Measurements from ENCODE around the gene DUOXA2.
A peak's percentile ranks its signal among the peaks of the same experiment; 100 is the strongest.

The DUOXA2 gene

GRCh38 chr15:45115312-45115820, 1.2 kb downstream of the DUOXA2 start:
- Mint-ChIP-seq H3K9me3 (no peaks in the 10 kb centered on the region), H3K4me1 (peaks cover 30% of the 10 kb centered on the region), H3K36me3 (ENCODE audit: insufficient read depth) (no peaks in the 10 kb centered on the region), H3K27me3 (peaks cover 91% of the 10 kb centered on the region), H3K27ac (ENCODE audit: low read depth) (no peak overlapping the region), H3K4me3 (no peak overlapping the region)
- no peak for ATAC-seq (replicated peaks; ENCODE audit: extremely low read depth, poor library complexity, severe bottlenecking)
- no peak for DNase-seq (ENCODE audit: low spot score in 2 of 2)

DNA sequence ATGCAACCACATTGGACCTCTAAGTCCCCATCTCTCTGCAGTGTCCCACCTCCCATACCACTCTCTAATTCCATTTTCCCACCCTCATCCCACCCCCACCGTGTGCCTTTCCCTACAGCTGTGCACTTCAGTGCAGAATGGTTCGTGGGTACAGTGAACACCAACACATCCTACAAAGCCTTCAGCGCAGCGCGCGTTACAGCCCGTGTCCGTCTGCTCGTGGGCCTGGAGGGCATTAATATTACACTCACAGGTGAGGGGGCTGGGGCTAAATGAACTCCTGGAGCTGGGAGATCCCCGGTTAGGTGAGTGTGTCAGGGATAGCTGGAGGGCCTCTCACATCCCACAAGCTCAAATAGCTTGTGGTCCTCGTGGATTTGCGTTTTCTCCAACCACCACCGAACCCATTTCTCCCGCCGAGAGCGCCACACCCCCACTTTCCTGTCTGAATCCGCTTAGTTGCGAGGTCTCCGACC, 1.9 kb downstream of the DUOXA2 start:
- ATAC-seq (replicated peaks; ENCODE audit: extremely low read depth, poor library complexity, severe bottlenecking) (no peak), DNase-seq (ENCODE audit: low spot score in 2 of 2) (no peak)
- Mint-ChIP-seq H3K27me3 (peaks cover 94% of the 10 kb centered on the region), H3K4me3 (peak overlapping the region; percentile 56), H3K27ac (ENCODE audit: low read depth) (no peak overlapping the region), H3K4me1 (peaks cover 30% of the 10 kb centered on the region), H3K9me3 (no peaks in the 10 kb centered on the region), H3K36me3 (ENCODE audit: insufficient read depth) (no peaks in the 10 kb centered on the region)

- peaks cover 99% of the 10 kb centered on the region for H3K27me3 Mint-ChIP-seq
- no peaks in the 10 kb centered on the region for H3K36me3 Mint-ChIP-seq (ENCODE audit: insufficient read depth)
- no peak for ATAC-seq (replicated peaks; ENCODE audit: extremely low read depth, poor library complexity, severe bottlenecking)
- no peaks in the 10 kb centered on the region for H3K9me3 Mint-ChIP-seq
- no peak for DNase-seq (ENCODE audit: low spot score in 2 of 2)
- no peak overlapping the region for H3K27ac Mint-ChIP-seq (ENCODE audit: low read depth)
- peaks cover 30% of the 10 kb centered on the region for H3K4me1 Mint-ChIP-seq
- H3K4me3 Mint-ChIP-seq: peak overlapping the region; percentile 65
These were observed 2.6 kb downstream of the DUOXA2 start for GRCh38 chr15:45116482-45117307.

DNA sequence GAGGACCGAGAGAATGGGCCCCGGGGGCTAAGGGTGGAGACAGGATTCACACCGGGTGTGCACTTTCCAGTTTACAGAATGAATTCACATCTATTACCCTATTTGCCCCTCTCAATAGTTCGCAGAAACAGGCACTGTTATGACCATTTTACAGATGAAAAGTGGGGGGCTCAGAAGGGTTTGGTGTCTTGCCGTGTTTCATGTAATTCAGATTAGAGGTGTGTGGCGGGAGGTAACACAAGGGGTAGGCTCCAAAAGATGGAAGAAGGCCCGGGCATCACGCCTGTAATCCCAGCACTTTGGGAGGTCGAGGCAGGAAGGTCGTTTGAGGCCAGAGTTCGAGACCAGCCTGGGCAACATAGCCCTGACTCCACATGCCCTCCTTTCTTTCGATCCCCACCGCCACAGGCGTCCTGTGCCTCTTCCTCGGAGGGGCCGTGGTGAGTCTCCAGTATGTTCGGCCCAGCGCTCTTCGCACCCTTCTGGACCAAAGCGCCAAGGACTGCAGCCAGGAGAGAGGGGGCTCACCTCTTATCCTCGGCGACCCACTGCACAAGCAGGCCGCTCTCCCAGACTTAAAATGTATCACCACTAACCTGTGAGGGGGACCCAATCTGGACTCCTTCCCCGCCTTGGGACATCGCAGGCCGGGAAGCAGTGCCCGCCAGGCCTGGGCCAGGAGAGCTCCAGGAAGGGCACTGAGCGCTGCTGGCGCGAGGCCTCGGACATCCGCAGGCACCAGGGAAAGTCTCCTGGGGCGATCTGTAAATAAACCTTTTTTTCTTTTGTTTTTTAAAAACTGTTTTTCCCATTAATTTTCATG, 3.4 kb downstream of the DUOXA2 start:
- Mint-ChIP-seq H3K4me1 (peaks cover 23% of the 10 kb centered on the region), H3K27me3 (peaks cover 96% of the 10 kb centered on the region), H3K27ac (ENCODE audit: low read depth) (no peak overlapping the region), H3K4me3 (peak overlapping the region; percentile 65), H3K36me3 (ENCODE audit: insufficient read depth) (no peaks in the 10 kb centered on the region), H3K9me3 (no peaks in the 10 kb centered on the region)
- DNase-seq (ENCODE audit: low spot score in 2 of 2) (no peak), ATAC-seq (replicated peaks; ENCODE audit: extremely low read depth, poor library complexity, severe bottlenecking) (peak; percentile 4)

DNA sequence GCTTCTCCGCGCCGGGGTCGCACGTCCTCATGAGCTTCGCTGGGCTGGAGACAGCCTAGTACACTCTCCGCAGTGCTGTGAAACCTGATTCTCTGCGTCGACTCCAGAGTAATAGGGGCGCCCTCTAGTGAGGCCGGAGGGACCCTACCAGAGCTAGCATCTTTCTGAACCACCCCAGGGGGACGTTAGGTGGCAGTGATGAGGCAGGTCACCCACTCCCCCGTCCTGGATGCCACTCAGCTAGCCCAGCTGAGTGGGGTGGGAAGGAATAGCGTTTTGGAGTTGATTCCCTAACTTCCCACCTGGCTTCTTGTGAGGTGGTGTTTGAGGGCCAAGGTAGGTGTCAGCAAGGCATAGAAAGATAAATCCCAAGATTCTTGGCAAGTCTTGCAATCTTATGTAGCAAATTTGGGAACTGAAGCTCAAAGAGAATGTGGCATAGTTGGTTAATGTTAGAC, 4.0 kb downstream of the DUOXA2 start:
- H3K9me3 Mint-ChIP-seq: no peaks in the 10 kb centered on the region
- H3K27ac Mint-ChIP-seq (ENCODE audit: low read depth): no peak overlapping the region
- peak overlapping the region; percentile 65 for H3K4me3 Mint-ChIP-seq
- peak; percentile 98 for ATAC-seq (replicated peaks; ENCODE audit: extremely low read depth, poor library complexity, severe bottlenecking)
- H3K27me3 Mint-ChIP-seq: peaks cover 96% of the 10 kb centered on the region
- peak; percentile 69 to 74 for DNase-seq (ENCODE audit: low spot score in 2 of 2)
- no peaks in the 10 kb centered on the region for H3K36me3 Mint-ChIP-seq (ENCODE audit: insufficient read depth)
- H3K4me1 Mint-ChIP-seq: peaks cover 23% of the 10 kb centered on the region

GRCh38 chr15:45118996-45119395, 4.9 kb downstream of the DUOXA2 start:
- no peak for ATAC-seq (replicated peaks; ENCODE audit: extremely low read depth, poor library complexity, severe bottlenecking)
- Mint-ChIP-seq H3K4me3 (no peak overlapping the region), H3K4me1 (peaks cover 18% of the 10 kb centered on the region), H3K27me3 (peaks cover 91% of the 10 kb centered on the region), H3K27ac (ENCODE audit: low read depth) (no peak overlapping the region), H3K9me3 (no peaks in the 10 kb centered on the region), H3K36me3 (ENCODE audit: insufficient read depth) (no peaks in the 10 kb centered on the region)
- DNase-seq (ENCODE audit: low spot score in 2 of 2): no peak

DNA sequence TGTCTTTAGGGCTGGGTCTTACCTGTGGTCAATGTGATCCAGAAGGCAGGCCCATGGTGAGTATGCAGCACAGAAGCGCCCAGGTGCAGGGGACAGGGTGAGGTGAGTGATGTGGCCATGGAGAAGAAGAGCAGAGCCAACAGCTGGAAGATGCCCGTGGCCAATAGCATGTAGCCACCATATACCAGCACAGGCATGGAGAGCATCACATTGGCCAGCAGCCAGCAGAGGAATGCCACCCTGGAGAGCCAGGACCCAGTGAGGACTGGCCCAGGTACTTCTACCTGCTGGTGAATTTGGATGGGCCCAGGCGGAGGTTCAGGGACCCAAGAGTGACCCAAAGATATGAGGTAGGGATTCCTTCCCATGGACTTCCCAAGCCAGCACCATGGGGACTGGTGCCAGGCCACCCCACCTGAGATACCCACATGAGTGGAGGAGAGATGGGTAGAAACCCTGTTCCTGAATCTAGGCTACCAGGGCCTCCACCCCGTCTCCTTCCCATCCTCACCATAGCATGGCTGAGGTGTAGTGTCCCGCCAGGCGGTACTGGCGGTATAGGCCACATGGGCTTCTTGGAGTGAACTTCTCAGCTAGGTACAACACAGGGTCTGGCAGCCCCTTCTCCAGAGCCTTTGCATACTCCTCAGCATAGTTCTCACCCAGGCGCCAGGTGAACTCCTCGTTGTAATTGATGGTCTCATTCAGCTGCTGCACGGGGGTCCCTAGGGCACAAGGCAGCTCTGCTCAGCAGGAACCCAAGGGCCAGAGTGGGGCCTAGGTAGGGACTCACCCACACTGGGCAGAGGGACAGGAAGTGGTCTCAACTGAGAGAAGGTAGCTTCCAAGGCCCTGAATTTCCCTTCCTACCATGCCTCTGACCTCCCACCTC, 6.2 kb downstream of the DUOXA2 start:
- Mint-ChIP-seq H3K4me3 (no peak overlapping the region), H3K4me1 (peaks cover 16% of the 10 kb centered on the region), H3K27ac (ENCODE audit: low read depth) (no peak overlapping the region), H3K36me3 (ENCODE audit: insufficient read depth) (no peaks in the 10 kb centered on the region), H3K9me3 (no peaks in the 10 kb centered on the region), H3K27me3 (peaks cover 86% of the 10 kb centered on the region)
- DNase-seq (ENCODE audit: low spot score in 2 of 2) (no peak), ATAC-seq (replicated peaks; ENCODE audit: extremely low read depth, poor library complexity, severe bottlenecking) (no peak)

GRCh38 chr15:45121020-45121419, 6.9 kb downstream of the DUOXA2 start:
- peaks cover 86% of the 10 kb centered on the region for H3K27me3 Mint-ChIP-seq
- H3K4me3 Mint-ChIP-seq: no peak overlapping the region

DNA sequence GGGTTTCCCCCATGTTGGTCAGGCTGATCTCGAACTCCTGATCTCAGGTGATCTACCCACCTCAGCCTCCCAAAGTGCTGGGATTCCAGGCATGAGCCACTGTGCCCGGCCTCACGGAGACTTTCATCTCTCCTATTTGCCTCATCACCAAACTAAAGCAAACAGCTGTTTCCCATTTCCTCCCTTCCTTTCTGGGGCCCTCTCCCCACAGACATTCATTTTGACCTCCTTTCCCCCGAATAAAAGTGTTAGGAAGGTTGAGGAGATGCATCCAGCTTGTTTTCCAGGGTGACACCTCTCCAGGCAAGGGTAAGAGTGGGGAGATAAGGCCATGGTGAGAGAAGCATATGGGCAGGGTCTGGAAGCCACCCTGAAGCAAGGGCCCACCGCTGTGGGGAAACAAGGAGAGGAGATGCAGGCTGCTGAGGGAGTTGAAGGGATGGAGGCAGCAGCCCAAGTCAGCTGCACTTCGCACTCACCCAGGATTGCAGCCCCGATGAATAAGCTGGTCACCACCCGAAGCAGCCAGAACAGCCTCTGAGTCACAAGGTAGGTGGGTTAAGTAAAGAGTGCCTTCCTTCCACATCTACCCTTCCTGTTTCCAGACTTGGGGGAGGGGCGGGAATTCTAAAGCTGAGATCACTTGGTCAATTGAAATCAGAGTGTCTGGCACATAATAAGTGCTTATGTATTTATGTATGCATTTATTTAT, 7.7 kb downstream of the DUOXA2 start:
- no peak for DNase-seq (ENCODE audit: low spot score in 2 of 2)
- peaks cover 85% of the 10 kb centered on the region for H3K27me3 Mint-ChIP-seq
- H3K27ac Mint-ChIP-seq (ENCODE audit: low read depth): no peak overlapping the region
- no peak for ATAC-seq (replicated peaks; ENCODE audit: extremely low read depth, poor library complexity, severe bottlenecking)
- no peaks in the 10 kb centered on the region for H3K36me3 Mint-ChIP-seq (ENCODE audit: insufficient read depth)
- peaks cover 12% of the 10 kb centered on the region for H3K4me1 Mint-ChIP-seq
- no peak overlapping the region for H3K4me3 Mint-ChIP-seq
- H3K9me3 Mint-ChIP-seq: no peaks in the 10 kb centered on the region

More at GRCh38 chr15:45121020-45121419, 6.9 kb downstream of the DUOXA2 start:
- H3K36me3 Mint-ChIP-seq (ENCODE audit: insufficient read depth): no peaks in the 10 kb centered on the region
- no peak overlapping the region for H3K27ac Mint-ChIP-seq (ENCODE audit: low read depth)
- ATAC-seq (replicated peaks; ENCODE audit: extremely low read depth, poor library complexity, severe bottlenecking) (no peak), DNase-seq (ENCODE audit: low spot score in 2 of 2) (no peak)
- peaks cover 16% of the 10 kb centered on the region for H3K4me1 Mint-ChIP-seq
- H3K9me3 Mint-ChIP-seq: no peaks in the 10 kb centered on the region

DNA sequence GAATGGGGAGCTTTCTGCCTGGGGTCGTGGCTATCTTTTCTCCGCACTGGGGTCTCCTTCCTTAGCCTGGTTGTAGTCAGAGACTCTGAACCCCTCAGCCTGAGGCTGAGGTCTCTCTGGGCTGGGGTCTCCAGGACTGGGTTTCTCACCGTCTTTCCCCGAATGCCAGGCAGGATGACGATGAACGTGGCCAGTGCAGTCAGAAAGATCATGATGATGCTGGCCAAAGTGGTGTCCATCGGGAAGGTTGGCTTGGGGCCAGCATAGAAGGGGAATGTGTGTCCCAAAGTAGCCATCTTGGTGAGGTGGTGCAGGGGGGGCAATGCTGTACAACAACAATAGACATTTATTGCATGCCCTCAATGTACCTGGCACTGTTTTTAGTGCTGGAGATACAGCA, 8.6 kb downstream of the DUOXA2 start:
- no peak overlapping the region for H3K27ac Mint-ChIP-seq (ENCODE audit: low read depth)
- peaks cover 5% of the 10 kb centered on the region for H3K4me1 Mint-ChIP-seq
- ATAC-seq (replicated peaks; ENCODE audit: extremely low read depth, poor library complexity, severe bottlenecking) (no peak), DNase-seq (ENCODE audit: low spot score in 2 of 2) (no peak)
- no peaks in the 10 kb centered on the region for H3K9me3 Mint-ChIP-seq
- H3K27me3 Mint-ChIP-seq: peaks cover 81% of the 10 kb centered on the region
- no peaks in the 10 kb centered on the region for H3K36me3 Mint-ChIP-seq (ENCODE audit: insufficient read depth)
- H3K4me3 Mint-ChIP-seq: no peak overlapping the region

DNA sequence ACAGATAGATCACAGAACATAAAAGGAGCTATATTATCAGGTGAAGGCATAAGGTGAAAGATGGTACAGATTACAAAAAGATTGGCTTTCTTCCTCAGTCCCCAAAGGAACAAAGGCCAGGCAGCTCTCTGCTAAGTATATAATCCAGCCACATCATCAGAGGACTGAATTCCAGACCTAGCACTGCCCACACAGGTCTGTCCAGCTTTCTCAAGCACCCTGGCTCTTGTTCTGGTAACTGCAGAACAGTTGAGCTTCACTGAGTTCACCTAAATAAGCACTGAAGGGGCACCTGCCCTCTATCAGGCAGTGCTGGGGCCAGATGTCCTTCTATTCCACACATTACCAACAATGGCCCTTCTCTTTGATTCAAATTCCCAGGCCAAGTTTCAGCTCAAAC, 9.3 kb downstream of the DUOXA2 start:
- Mint-ChIP-seq H3K4me1 (no peaks in the 10 kb centered on the region), H3K27ac (ENCODE audit: low read depth) (no peak overlapping the region), H3K4me3 (no peak overlapping the region), H3K36me3 (ENCODE audit: insufficient read depth) (no peaks in the 10 kb centered on the region), H3K9me3 (no peaks in the 10 kb centered on the region), H3K27me3 (peaks cover 81% of the 10 kb centered on the region)
- ATAC-seq (replicated peaks; ENCODE audit: extremely low read depth, poor library complexity, severe bottlenecking) (no peak), DNase-seq (ENCODE audit: low spot score in 2 of 2) (no peak)

All from central memory CD8-positive, alpha-beta T cell (primary cell).